ENCODE measurements around the gene ALDH18A1. TPM values are rescaled to one million over a fixed set of nuclear protein-coding genes. Genes with fewer than 3 reads are reported as not detected.

ALDH18A1 gene
- total RNA-seq, 1 donor: 78.1 TPM

DNA sequence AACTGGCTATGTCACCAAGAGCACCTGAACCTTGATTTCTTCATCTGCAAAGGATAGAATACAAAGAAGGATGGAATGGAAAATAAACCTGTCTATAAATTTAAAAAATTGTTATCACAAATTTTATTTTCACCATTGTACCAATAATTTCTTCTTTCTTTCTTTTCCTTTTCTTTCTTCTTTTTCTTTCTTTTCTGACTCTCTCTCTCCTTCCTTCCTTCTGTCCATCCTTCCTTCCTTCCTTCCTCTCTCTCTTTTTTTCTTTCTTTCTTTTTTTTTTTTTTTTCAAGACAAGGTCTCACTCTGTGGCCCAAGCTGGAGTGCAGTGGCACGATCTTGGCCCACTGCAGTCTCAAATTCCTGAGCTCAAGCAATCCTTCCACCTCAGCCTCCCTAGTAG is 58.7 kb downstream of the ALDH18A1 start:
- no peak for DNase-seq (ENCODE audit: low read depth in 2 of 3, low spot score in 2 of 3)

DNA sequence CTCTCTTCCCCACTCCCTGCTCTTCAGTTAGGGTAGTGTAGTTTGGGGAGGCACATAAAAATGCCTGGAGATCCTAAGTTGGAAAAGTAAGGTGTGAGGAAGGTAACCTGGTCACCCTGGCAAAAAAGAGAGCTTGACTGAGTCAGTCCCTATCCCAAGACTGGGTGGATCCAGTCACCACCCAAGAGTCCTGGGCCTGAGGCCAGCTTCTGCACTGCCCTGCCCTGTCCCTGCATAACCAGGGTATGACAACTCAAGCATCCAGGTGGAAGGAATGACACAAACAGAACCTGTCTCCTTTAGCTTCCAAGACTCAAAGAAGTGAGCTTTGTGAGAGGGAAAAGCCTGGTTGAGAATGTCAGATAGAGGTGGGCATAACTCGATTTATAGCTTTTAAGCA is 68.5 kb downstream of the ALDH18A1 start:
- DNase-seq (ENCODE audit: low read depth in 2 of 3, low spot score in 2 of 3): no peak

DNA sequence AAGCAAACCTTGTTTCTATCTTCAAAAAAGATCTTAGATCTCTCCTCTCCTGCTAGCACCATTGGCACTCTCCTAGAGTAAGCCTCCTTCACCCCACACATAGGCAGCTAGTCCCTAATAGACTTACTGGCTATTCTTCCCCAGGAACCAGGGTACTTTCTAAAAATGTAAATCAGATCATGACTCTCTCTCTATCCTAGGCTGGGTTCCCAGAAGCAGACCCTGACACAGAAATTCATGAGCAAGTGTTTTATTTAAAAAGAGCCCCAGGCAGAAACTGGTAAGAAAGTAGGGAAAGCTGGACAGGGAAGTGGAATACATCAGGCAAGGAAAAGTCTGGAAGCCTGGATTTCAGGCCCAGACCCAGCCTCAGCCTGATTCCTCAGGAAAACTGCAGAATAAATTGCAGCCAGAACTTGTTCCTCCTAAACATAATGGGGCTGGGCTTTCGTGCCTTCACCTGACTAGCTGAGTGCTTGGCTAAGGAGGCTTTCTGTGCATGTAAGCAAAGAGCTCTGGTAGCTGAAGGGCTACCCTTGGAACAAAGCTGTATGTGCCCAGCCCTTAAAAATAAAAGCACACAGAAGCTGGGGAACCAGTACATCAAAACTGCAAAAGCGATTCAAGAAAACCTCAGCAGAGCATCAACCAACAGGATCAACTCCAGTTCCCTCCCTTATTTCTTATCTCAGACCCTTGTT is 76.5 kb downstream of the ALDH18A1 start:
- DNase-seq (ENCODE audit: low read depth in 2 of 3, low spot score in 2 of 3): no peak

DNA sequence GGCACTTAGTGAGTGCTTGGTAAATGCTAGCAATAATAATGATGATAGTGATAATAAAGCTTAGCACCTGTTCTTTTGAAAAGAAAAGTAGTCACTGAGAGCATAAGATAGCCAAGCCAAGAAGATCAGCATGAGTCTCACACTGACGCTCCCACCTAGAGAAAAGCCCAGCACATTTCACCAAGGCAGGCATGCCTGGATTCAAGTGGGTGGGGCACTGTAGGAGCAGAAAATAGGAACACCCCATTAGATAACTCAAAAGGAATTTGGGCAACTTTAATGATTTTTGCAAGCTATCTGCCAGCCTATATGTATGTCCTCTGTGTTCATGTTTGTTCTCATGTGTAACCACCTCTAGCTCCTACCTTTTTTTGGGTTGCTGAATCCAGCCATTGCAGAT is 77.2 kb downstream of the ALDH18A1 start:
- DNase-seq (ENCODE audit: low read depth in 2 of 3, low spot score in 2 of 3): no peak

DNA sequence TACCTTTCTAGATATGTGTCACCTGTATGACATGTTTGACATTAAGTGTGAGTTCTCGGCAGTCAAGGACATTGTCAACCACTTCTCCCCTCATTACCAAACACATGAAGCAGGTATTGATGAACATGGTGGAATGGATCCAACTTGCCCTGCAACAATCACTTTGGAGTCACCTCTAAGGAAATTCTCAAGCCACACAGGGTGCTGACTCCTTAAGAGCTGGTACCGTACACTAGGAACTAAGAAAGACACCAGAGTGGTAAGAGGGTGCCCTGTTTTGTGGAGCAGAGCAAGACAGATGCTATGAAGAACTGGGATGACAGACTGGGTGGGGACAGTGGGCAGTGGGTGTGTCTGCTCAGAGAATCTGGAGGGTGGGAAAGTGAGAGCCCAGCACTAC is 77.9 kb downstream of the ALDH18A1 start:
- DNase-seq (ENCODE audit: low read depth in 2 of 3, low spot score in 2 of 3): no peak

DNA sequence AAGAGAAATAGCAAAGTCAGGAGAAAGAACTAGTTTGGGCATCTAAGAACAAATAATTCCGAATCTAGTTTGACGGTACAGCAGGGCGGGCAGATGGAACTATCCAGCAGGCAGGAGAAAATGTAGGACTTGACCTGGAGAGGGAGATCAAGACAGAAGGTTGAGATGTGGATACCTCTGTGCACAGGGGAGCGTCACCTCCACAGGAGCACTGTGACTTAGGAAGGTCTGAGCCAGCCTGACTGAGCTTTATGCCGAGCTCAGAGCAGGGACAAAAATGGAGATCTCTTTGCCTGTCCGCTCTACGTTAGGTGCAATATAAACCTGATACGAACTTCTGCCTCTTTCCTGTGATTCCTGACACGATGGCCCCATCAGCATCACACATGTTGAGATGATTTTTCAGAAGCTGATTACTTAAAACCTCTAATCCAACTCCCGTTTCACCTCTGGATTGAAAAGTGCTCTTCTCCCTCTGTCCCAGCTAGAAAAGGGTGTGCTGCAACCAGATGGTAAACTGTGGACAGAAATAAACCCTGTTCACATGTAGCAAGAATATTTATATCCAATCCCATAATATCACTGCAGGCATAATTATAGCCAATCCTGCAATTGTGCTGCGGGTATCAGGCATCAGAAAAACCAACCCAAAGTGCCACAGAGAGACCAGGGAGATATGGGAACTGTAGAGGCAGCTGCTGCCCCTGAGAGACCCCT is 81.7 kb downstream of the ALDH18A1 start:
- no peak for DNase-seq (ENCODE audit: low read depth in 2 of 3, low spot score in 2 of 3)

DNA sequence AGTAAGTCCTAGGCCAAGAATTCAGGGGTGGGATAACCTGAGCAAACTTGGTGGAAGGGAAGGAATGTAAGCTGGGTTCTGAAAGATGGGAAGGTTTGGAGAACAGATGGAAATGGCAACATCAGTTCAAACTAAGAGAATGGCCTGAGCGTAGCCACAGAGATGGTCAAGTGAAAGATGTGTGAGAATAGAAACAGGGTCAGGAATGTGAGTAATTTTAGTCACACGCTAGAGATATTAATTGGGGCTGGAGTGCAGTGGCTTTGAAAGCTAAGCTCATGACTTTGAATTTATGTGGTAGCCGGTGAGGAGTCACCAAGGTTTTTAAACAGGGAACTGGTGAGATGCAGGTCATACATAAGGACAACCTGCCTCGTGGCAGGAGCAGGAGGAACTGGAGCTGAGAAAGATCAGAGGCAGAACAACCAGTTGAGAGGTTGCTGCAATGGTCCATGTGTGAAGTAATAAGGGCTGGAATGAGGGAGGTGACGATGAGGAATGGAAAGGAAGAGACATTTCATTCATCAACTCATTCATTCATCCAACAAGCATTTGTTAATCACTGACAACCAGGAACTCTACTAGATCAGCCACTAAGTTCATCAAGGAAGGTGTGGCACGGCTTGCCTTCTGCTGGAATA is 82.4 kb downstream of the ALDH18A1 start:
- DNase-seq (ENCODE audit: low read depth in 2 of 3, low spot score in 2 of 3): no peak

DNA sequence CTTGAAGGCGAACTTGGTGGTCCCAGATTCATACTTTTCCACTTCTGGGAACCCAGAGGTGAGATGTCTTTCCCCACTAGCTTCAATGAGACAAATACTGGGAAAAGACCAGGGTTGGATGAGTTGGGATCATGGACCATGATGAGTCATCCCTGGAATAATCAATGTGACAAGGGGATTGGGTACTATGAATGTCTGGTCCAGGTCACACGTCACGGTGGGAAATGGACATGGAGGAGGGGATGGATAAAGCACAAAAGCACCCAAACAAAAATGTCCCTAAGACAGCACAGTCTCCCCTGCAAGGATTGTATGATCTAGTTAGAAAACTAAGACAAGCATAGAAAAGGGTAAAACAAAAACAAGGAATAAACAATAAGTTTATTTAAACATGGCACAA is 83.0 kb downstream of the ALDH18A1 start:
- no peak for DNase-seq (ENCODE audit: low read depth in 2 of 3, low spot score in 2 of 3)

DNA sequence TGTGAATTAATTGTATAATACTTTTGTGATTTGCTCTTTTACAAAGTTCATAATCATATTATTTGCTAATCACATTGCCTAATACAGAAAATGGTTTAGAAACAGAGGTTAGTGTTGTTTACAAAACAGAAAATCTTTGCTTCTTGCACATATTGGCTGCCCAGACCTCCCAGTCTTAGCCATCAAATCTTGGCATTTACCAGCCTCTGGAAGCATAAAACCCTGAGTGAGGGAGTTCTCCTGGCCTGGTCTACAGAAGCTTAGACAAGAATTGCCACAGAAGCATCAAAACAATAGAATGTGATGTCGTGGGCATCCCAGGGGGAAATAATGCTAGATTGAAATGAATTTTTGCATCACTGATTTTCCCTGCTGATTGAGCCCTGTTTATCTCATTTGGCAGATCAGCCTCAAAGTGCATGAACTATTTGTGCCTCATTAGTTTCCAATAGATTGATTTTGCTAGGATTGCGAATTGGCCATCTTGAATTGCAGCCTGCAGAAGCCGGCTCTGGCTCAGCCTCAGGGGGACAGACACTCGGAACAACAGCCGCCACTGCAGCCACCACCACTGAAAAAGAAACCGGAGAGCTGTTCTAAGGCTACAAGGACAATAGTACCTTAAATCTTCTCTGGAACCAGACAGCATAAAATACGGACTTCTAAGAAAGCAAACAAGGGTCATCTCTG is 84.2 kb downstream of the ALDH18A1 start:
- DNase-seq (ENCODE audit: low read depth in 2 of 3, low spot score in 2 of 3): no peak

DNA sequence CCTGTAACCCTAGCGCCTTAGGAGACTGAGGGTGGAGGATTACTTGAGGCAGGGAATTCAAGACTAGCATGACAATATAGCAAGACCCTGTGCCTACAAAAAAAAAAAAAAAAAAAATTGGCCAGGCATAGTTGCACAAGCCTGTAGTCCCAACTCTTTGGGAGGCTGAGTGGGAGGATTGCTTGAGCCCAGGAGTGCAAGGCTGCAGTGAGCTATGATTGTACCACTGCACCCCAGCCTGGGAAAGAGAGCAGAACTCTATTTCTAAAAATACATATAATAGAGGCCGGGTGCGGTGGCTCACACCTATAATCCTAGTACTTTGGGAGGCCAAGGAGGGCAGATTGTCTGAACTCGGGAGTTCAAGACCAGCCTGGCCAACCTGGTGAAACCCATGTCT is 85.1 kb downstream of the ALDH18A1 start:
- DNase-seq (ENCODE audit: low read depth in 2 of 3, low spot score in 2 of 3): no peak

DNA sequence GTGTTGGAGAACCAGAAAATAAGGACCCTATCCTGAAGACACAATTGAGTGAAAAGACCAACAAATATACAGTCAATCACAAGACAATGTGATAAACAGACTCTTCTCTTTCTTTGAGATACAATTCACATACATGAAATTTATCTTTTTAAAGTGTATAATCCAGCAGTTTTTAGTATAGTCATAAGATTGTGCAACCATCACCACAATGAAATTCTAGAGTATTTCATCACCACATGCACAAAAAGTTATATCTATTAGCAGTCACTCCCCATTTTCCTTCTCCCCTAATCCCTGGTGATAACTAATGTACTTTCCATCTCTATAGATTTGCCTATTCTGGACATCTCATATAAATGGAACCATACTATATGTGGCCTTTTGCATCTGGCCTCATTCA is 87.1 kb downstream of the ALDH18A1 start:
- DNase-seq (ENCODE audit: low read depth in 2 of 3, low spot score in 2 of 3): no peak

DNA sequence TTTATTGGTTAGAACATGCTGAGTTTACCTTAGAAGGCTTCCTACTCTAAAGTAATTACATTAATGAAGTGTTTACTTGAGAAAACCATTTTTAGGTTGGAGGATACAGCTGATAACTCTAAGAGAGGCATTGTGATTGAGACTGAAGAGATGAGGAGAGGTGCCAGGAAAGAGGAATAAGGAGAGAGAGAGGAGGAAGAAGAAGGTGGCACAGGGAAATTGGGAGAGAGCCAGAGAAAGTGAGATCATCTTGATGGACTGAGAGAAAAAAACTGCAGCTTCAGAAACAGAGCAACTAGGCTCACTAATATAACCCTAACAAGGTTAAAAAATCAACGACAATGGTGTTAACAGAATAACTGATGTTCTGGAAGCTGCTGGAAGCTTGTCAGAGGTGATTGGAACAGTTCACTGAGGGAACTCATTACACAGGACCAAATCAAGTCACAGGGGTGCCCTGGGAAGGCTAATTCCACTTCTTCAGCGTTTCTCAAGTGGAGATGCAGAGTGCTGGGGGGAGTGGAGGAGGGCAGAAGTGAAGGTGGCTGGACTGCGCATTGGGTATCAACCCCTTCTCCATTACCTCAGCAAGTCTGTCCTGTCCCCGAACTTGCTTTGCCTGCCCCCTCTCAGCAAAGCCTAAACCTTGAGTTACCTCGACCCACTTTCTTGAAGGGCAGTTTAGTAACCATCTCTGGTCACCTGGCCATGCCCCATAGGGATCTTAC is 88.4 kb downstream of the ALDH18A1 start:
- no peak for DNase-seq (ENCODE audit: low read depth in 2 of 3, low spot score in 2 of 3)

DNA sequence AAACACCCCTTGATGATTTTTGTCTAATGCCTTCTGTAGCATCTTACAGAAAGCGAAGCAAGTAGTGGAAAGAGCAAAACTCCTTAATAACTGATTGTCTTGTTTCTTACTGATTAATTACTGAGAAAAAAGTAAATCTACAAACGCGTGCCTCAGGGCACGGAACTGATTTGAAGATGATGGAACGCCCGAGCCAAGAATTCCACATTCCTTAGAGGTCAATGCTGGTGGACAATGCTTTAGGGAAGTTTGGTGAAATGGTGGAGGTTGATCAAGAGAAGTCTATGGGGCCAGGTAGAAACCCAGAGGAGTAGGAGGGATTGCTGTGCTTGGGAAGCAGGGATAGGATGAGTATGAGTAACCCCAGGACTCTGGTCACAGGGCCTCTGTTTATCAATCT is 90.4 kb downstream of the ALDH18A1 start:
- no peak for DNase-seq (ENCODE audit: low read depth in 2 of 3, low spot score in 2 of 3)

DNA sequence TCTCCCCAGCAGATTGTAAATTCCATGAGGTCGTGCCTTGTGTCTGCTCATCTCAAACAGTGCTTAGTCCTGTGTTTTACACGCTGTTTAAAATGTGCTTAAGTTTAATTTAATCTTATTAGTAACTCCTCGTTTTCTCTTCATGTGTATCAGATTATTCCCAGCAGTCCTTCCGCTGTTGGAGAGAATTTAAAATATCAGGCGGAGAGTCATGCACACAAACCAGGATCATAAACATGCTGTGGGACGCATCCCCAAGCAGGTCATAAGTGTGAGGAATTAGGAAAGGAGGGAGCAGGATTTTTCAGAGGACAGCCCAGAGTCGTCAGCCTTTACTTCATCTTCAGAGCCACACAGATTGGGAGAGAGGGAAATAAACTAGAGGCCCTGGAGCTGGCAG is 91.2 kb downstream of the ALDH18A1 start:
- DNase-seq (ENCODE audit: low read depth in 2 of 3, low spot score in 2 of 3): no peak

DNA sequence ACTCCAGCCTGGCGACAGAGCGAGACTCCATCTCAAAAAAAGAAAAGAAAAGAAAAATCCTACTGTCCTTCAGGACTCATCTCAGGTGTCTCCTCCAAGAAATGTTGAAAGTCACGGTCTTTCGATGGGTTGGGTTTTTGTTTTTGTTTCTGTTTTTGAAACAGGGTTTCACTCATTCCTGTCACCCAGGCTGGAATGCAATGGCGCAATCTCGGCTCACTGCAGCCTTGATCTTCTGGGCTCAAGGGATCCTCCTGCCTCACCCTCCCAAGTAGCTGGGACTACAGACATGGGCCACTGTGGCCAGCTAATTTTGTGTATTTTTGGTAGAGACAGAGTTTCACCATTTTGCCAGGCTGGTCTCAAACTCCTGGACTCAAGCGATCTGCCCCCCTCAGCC is 92.2 kb downstream of the ALDH18A1 start:
- no peak for DNase-seq (ENCODE audit: low read depth in 2 of 3, low spot score in 2 of 3)

DNA sequence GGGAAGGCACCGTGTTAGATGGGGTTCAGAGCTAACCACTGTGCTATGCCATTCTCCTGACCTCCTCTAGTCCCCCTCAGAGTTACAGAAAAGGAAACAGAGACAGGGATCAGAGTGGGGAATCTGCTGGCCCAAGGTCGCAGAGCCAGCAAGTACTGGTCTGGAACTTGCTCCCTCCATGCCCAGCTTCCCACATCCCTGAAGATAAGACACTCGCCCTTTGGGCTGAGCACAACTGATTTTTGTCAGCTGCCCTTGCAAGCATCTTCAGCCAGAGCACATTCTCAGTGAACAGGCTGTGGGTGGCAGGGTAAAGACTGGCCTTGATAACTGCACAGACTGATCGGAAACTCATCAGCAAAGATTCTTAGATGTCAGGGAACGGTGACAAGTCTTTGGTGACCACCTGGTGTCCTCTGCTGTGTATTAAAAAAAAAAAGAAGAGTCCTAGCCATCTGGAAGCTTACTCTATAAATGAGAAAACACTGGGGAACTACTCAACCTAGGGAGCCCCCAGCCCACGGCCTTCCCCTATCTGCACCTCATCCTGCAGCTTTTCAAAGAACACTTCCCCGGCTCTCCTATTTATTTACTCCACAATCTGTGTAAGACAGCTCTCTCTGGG is 94.1 kb downstream of the ALDH18A1 start:
- no peak for DNase-seq (ENCODE audit: low read depth in 2 of 3, low spot score in 2 of 3)

DNA sequence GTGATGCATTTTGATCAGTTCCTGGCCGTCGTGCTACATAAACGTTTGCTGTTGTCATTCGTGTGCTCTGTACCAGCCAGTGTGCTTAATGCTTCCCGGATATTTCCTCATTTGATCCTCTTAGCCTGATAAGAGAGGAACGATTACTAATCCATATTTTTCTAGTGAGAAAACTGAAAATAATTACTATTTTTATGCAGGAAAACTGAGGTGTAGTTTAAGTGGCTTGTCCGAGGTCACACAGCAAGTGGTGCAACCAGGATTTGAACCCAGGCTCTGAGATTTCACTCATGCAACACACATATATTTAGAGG is 94.7 kb downstream of the ALDH18A1 start:
- DNase-seq (ENCODE audit: low read depth in 2 of 3, low spot score in 2 of 3): no peak

DNA sequence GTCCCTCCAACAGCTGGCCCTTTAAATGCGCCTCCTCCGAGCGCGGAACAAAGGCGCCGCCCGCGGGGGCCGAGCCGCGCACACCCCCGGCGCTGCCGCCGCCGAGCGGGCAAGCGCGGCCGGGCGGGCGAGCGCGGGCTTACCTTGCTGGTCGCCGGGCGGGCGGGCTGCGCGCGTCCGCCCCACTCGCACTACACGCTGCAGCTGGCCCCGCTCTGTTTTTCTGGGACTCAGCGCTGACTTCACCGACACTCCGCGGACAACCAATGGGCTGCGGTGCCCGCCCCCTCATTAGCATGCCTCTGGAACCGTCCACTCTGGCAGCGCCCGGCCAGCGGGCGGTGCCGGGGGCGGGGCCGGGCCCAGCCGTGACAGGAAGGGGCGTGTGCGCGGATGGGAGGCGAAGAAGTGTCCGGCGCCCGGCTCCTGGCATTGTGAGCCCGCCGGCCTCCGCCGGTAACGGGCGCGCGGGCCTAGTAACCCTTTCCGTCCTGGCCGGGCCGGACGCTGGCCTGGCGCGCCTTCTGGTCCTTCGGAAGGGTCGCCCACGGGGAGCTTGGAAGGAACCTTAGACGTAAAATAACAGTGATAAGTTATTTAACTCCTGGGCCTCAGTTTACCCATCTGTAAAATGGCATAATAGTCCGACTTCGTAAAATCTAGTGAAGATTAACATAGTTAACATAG is 95.2 kb downstream of the ALDH18A1 start, which contains the start of gene SORBS1:
Gene SORBS1 (minus strand): TSS at position 195 of the 687 bp plus-strand sequence. CDS start 120,236 bp downstream, outside the sequence.
- DNase-seq (ENCODE audit: low read depth in 2 of 3, low spot score in 2 of 3): peak; percentile 69 to 95 (median 93)

DNA sequence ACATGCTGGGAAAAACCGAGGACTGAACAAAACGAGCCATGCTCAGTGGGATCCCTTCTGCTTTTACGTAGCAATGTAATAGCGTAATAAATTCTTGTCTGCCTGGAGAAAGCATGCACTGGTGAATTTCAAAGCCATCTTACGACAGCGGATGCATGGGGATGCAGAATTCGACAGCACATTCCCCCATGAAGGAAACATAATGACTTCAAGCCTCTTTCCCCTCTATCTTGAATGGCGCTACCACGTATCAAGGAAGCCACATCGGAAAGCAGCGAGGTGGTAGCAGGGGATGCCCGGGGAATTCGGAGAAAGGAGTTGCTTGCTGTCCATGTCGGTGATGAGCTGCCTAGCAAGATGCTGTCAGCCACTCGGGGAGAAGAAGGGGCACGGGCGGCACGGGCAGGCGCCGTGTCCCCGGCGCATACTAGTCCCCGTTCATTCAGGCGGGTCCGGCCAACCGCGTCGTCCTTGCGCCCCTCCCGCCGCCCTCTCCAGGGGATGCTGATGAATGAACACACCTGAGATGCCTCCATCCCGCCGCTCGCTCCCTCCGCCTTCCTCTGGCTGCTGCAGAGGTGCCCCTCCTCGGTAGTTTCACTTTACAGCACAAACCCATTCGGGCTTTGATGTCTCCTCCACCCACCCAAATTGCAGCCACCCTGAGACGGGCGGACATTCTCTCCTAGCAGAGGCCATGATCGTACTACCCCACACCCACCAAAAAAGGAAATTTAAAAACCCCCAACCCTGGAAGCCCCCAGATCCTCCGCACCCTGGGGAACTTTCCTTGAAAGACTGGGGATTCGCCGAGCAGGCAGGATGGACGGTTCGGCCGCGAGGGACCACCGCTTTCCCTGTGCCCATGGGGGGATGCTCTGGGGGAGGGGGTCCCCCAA is 96.0 kb downstream of the ALDH18A1 start:
- peak in 2 of 3 donors; percentile 20 to 51 for DNase-seq (ENCODE audit: low read depth in 2 of 3, low spot score in 2 of 3)
